Calu3 (cell line): ENCODE results near the gene HERPUD1. TPM values are rescaled to one million over a fixed set of nuclear protein-coding genes. Genes with fewer than 3 reads are reported as not detected.
"Not testable (repeated sequence)": the region's sequence is repeated elsewhere in the genome, so short reads cannot be mapped to it uniquely, and the experiment has no call there.

Experiments
- BruUV-seq: library from RNA; stranded (reverse); fragments of 400-500 nt; replicated peaks from 2 replicates; lab custom pipeline; 2021; lab: Mats Ljungman, UMichigan
- CTCF ChIA-PET: fragments of 300-600 bp; sonication (Branson Sonifier 250); formaldehyde crosslinking; loops from one replicate; lab custom pipeline; 2022; ENCODE audit warnings: antibody characterized with exemption; lab: Charles Lee
- DNase-seq: peaks from one replicate; pipeline ENCODE4 v3.0.0; 2022
- H3K27ac Mint-ChIP-seq: one replicate; pipeline ENCODE4 v1.8.0; 2022; ENCODE audit warnings: mixed read lengths; ENCODE audit not compliant: unreplicated experiment
- H3K27me3 Mint-ChIP-seq: one replicate; pipeline ENCODE4 v1.8.0; 2022; ENCODE audit warnings: mixed read lengths; ENCODE audit not compliant: unreplicated experiment
- H3K36me3 Mint-ChIP-seq: one replicate; pipeline ENCODE4 v1.8.0; 2022; ENCODE audit warnings: mild to moderate bottlenecking, moderate library complexity, mixed read lengths; ENCODE audit not compliant: insufficient read depth, unreplicated experiment
- H3K4me1 Mint-ChIP-seq: one replicate; pipeline ENCODE4 v1.8.0; 2022; ENCODE audit warnings: mild to moderate bottlenecking, low read depth, mixed read lengths; ENCODE audit not compliant: unreplicated experiment
- H3K4me3 Mint-ChIP-seq: one replicate; pipeline ENCODE4 v1.8.0; 2022; ENCODE audit warnings: mild to moderate bottlenecking, low read depth, moderate library complexity, mixed read lengths; ENCODE audit not compliant: unreplicated experiment
- H3K9me3 Mint-ChIP-seq: one replicate; pipeline ENCODE4 v1.8.0; 2022; ENCODE audit warnings: low read depth, mixed read lengths; ENCODE audit not compliant: unreplicated experiment
- intact Hi-C: fragments of 100-400 bp; cut with micrococcal nuclease; formaldehyde crosslinking; loops from one replicate; pipeline ENCODE4 v1.10.0; 2022; ENCODE audit not compliant: unreplicated experiment
- total RNA-seq: library from RNA; stranded (reverse); gene quantifications from 2 replicates; pipeline ENCODE4 v1.2.3, GENCODE V29; 2022
- TF ChIP-seq, protein P1 (sequence below): fragments of 200-600 bp; IDR thresholded peaks from one replicate; pipeline ENCODE4 v1.8.0; 2022; ENCODE audit warnings: antibody characterized with exemption; ENCODE audit not compliant: unreplicated experiment

Gene HERPUD1
- total RNA-seq, 1 experiment from 2014 or later, result 116 TPM

DNA sequence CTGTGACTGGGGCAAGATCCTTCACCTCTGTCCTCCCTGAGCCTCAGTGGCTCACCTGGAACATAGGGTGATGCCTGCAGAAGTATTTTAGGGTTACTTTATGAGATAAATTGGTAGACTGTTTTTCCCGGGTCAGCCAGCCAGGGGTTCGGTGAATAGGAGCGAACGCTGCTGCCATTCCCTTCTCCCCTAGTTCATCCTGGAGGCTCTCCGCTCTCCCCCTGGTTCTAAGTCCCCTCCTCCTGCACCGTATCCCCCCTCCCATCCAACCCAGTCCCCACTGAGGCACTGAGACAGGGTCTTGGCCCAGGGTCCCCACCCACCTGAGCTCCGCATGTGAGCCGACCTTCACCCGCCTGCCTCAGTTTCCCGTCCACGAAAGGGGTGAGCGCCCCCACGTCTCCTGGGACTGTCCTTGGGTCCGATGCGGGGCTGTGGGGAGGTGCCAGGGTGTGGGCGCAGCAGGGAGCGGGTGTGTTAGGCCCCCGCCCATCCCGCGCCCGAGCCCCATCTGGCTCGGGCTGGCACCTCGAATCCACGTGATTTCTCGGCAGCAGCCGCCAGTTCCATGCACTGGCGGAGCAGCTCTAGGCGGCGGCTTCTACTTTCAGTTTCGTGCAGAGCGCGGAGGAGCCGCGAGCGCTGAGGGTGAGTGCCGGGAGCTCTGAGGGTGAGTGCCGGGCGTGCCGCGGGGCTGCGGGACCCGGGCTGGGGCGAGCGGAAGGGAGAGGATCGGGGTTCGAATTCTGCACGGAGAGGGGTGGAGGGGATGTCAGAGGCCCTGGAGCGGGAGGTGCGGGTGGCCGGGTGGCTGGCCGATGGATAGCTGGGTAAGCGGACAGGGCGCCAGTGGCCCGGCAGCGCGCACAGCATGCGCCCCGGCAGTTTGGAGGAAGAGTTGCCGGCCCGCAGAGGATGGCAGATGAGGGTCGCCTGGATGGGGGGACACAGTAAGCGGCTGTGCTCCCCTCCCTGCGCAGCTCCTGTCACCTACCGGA, 57.3 kb downstream of the HERPUD1 start, which contains the start of gene NLRC5:
NLRC5 (plus strand) TSS at position 610 of the 998 bp plus-strand sequence. CDS start 31,156 bp downstream, outside the sequence.
- peaks cover 35% of the 10 kb centered on the region for H3K27me3 Mint-ChIP-seq
- BruUV-seq, result no TSS peak

DNA sequence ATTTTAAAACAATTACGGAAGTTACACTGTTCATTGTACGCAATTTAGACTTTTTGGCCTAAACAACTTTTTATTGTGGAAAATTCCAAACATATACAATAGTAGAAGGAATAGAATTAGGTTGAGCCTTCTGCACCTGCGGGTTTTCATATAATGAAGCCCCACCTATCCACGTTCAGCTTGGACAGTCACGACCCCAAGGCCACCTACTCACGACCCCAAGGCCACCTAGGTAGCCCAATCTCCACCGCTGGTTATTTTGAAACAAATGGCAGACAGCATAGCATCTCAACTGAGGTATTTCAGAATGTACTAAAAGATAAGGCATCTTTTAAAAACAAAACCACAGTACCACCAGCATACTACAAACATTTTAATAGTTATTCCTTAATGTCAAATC, 58.0 kb downstream of the HERPUD1 start:
- CTCF ChIA-PET, result interaction anchor here (0.8 to 1.0 kb wide), 2 partner anchors 14 to 17 kb away, joined by 4 read pairs; no protein-coding TSS in a partner anchor
- BruUV-seq, result no TSS peak
- Mint-ChIP-seq H3K4me3 (peak overlapping the region; percentile 95), H3K27me3 (peaks cover 35% of the 10 kb centered on the region), H3K9me3 (no peaks in the 10 kb centered on the region), H3K36me3 (peaks cover 11% of the 10 kb centered on the region), H3K27ac (peak overlapping the region; percentile 48), H3K4me1 (peaks cover 23% of the 10 kb centered on the region)
- TF ChIP-seq, protein P1, sequence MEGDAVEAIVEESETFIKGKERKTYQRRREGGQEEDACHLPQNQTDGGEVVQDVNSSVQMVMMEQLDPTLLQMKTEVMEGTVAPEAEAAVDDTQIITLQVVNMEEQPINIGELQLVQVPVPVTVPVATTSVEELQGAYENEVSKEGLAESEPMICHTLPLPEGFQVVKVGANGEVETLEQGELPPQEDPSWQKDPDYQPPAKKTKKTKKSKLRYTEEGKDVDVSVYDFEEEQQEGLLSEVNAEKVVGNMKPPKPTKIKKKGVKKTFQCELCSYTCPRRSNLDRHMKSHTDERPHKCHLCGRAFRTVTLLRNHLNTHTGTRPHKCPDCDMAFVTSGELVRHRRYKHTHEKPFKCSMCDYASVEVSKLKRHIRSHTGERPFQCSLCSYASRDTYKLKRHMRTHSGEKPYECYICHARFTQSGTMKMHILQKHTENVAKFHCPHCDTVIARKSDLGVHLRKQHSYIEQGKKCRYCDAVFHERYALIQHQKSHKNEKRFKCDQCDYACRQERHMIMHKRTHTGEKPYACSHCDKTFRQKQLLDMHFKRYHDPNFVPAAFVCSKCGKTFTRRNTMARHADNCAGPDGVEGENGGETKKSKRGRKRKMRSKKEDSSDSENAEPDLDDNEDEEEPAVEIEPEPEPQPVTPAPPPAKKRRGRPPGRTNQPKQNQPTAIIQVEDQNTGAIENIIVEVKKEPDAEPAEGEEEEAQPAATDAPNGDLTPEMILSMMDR, result no peak
- intact Hi-C loops, result no loop called here
- DNase-seq, result no peak

More for the DNA sequence above, 57.3 kb downstream of the HERPUD1 start, which contains the start of gene NLRC5:
- no peaks in the 10 kb centered on the region for H3K9me3 Mint-ChIP-seq
- TF ChIP-seq, protein P1, result no peak
- H3K27ac Mint-ChIP-seq, result peak within 1 kb of the TSS; percentile 48
- DNase-seq, result peak; percentile 82
- peaks cover 11% of the 10 kb centered on the region for H3K36me3 Mint-ChIP-seq
- intact Hi-C loops, result no loop called here
- CTCF ChIA-PET, result interaction anchor here (0.8 to 1.0 kb wide), 2 partner anchors 13 to 18 kb away, joined by 4 read pairs; no protein-coding TSS in a partner anchor
- H3K4me3 Mint-ChIP-seq, result peak within 1 kb of the TSS; percentile 95
- H3K4me1 Mint-ChIP-seq, result peaks cover 31% of the 10 kb centered on the region

DNA sequence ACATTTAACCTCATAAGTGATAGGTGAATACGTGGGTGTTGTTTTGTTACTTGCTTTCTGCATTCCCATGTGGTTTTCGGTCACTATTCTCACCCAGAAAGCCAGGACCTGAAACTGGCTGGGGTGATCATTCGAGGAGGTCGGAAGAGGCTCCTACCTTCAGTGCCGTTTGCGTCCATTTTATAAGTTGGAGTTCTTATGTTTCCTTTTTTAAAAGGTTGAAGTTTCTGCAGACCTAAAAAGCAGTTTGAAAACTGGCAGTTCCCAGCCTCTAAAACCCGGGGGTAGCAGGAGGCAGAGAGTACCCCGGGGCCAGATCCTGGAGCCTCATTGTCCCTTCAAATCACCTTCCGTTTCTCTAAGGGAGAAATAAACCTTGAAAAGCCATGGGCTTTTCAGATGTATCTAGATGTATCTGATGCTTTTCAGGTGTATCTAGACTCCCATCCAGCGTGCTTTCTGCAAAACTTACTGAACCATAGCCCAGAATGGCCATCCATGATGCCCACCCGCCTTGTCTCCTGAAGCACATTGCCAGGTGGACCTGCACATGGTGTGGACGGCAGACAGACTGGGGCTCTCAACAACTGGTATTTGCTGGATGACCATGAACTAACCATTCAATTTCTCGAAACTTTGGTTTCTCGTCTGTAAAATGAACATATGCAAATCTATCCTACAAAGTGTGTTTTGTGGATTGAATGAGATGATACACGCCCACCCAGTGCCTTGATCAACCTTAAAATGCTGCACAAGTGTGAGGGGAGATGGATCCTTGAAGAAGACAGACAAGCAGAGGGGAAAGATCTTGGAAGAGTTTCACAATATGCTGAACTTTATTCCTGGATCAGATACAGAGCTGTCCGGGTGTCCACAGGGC, 58.7 kb downstream of the HERPUD1 start:
- CTCF ChIA-PET, result no interaction called here
- no TSS peak for BruUV-seq
- no peak overlapping the region for H3K27ac Mint-ChIP-seq

DNA sequence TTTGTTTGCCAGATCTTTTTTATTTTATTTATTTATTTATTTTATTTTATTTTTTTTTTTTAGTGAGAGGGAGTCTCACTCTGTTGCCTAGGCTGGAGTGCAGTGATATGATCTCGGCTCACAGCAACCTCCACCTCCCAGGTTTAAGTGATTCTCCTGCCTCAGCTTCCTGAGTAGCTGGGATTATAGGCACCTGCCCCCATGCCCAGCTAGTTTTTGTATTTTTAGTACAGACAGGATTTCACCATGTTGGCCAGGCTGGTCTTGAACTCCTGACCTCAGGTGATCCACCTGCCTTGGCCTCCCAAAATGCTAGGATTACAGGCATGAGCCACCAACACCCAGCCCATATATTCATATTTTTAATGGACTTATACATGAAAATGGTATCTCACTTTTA, 60.5 kb downstream of the HERPUD1 start:
- H3K27ac Mint-ChIP-seq, H3K9me3 Mint-ChIP-seq, BruUV-seq, intact Hi-C loops, H3K4me3 Mint-ChIP-seq, DNase-seq: not testable (repeated sequence)
- Mint-ChIP-seq H3K36me3 (peaks cover 11% of the 10 kb centered on the region), H3K27me3 (peaks cover 36% of the 10 kb centered on the region), H3K4me1 (peaks cover 17% of the 10 kb centered on the region)
- CTCF ChIA-PET, result interaction anchor here (0.7 kb wide), 1 partner anchor 9 kb away, joined by 4 read pairs; no protein-coding TSS in a partner anchor

More for the DNA sequence above, 58.7 kb downstream of the HERPUD1 start:
- TF ChIP-seq, protein P1, result no peak
- intact Hi-C loops, result no loop called here
- no peak for DNase-seq
- H3K4me3 Mint-ChIP-seq, result peak overlapping the region; percentile 95
- peaks cover 36% of the 10 kb centered on the region for H3K27me3 Mint-ChIP-seq
- H3K36me3 Mint-ChIP-seq, result peaks cover 11% of the 10 kb centered on the region
- peaks cover 17% of the 10 kb centered on the region for H3K4me1 Mint-ChIP-seq
- H3K9me3 Mint-ChIP-seq, result no peaks in the 10 kb centered on the region
